ENCODE data around the gene PPP1R3G. TPM values are rescaled to one million over a fixed set of nuclear protein-coding genes. Genes with fewer than 3 reads are reported as not detected.

Gene PPP1R3G
- polyA plus RNA-seq, 1 donor (not counting 4 experiments of a cell fraction or from before 2014, with no cell fraction given) = 0.01 TPM

DNA sequence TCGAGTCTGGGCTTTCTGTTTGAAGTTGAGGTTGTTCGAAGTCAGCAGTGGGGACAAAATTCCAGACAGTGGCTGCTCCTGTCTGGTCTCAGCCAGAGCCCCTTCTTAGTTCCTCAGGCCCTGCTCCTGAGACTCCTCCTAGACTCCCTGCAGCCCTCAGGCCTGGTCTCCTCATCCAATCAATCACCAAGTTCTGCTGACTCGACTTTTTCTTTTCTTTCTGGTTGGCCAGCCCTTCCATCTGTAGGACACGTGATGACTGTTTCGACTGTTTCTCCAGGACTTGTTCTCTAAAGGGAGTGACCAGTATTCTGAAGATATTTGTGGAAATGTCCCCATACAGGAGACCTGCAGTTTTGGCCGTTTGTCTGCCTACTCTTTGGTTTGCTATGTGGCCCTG lies 19.5 kb downstream of the PPP1R3G start:
- H3K27me3 ChIP-seq (ENCODE audit: control insufficient read depth, extremely low read depth, insufficient read depth, low read length) = no peaks in the 10 kb centered on the region
- H4K20me1 ChIP-seq (ENCODE audit: control insufficient read depth, extremely low read depth, insufficient read depth, low read length) = no peaks in the 10 kb centered on the region
- H3K4me3 ChIP-seq (ENCODE audit: control insufficient read depth in 2 of 3, extremely low read depth in 1 of 3, insufficient read depth in 2 of 3, low read depth in 1 of 3, low read length in 3 of 3) = no peak overlapping the region
- FAIRE-seq (no peak), DNase-seq (ENCODE audit: low read depth, low spot score) (no peak)
- no peaks in the 10 kb centered on the region for H3K9me3 ChIP-seq (ENCODE audit: control insufficient read depth, low read depth, low read length)
- dilution Hi-C loops (cut with MboI; ENCODE audit: extremely low pct_ligation_motif_present, low sequenced_read_pairs) = no loop called here
- H3K9ac ChIP-seq (ENCODE audit: control insufficient read depth, extremely low read depth, insufficient read depth, low read length) = no peak overlapping the region
- no peaks in the 10 kb centered on the region for H3K9me1 ChIP-seq (ENCODE audit: control insufficient read depth, extremely low read depth, insufficient read depth, low read length)
- H3K36me3 ChIP-seq (ENCODE audit: control insufficient read depth in 2 of 2, extremely low read depth in 1 of 2, insufficient read depth in 2 of 2, low read length in 2 of 2) = no peaks in the 10 kb centered on the region
- no peak overlapping the region for H2AFZ ChIP-seq (ENCODE audit: control insufficient read depth, low read length)
- H3K79me2 ChIP-seq (ENCODE audit: control insufficient read depth, insufficient read depth, low read length) = no peaks in the 10 kb centered on the region
- no peak overlapping the region for H3K27ac ChIP-seq (ENCODE audit: control insufficient read depth, insufficient read depth, low read length)
- H3K4me1 ChIP-seq (ENCODE audit: control insufficient read depth, extremely low read depth, insufficient read depth, low read length) = no peaks in the 10 kb centered on the region
- H3K4me2 ChIP-seq (ENCODE audit: control insufficient read depth, extremely low read depth, insufficient read depth, low read depth, low read length) = no peak overlapping the region
- TF ChIP-seq, protein P1, sequence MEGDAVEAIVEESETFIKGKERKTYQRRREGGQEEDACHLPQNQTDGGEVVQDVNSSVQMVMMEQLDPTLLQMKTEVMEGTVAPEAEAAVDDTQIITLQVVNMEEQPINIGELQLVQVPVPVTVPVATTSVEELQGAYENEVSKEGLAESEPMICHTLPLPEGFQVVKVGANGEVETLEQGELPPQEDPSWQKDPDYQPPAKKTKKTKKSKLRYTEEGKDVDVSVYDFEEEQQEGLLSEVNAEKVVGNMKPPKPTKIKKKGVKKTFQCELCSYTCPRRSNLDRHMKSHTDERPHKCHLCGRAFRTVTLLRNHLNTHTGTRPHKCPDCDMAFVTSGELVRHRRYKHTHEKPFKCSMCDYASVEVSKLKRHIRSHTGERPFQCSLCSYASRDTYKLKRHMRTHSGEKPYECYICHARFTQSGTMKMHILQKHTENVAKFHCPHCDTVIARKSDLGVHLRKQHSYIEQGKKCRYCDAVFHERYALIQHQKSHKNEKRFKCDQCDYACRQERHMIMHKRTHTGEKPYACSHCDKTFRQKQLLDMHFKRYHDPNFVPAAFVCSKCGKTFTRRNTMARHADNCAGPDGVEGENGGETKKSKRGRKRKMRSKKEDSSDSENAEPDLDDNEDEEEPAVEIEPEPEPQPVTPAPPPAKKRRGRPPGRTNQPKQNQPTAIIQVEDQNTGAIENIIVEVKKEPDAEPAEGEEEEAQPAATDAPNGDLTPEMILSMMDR (optimal IDR thresholded peaks at IDR 0.05 in 1 of 3, IDR thresholded peaks at IDR 0.05 in 1 of 3, conservative IDR thresholded peaks at IDR 0.05 in 1 of 3; ENCODE audit: extremely low read depth in 1 of 3, insufficient read depth in 2 of 3, low read length in 3 of 3) = no peak
- TF ChIP-seq EZH2 (IDR thresholded peaks at IDR 0.05; ENCODE audit: low read length) = no peak

DNA sequence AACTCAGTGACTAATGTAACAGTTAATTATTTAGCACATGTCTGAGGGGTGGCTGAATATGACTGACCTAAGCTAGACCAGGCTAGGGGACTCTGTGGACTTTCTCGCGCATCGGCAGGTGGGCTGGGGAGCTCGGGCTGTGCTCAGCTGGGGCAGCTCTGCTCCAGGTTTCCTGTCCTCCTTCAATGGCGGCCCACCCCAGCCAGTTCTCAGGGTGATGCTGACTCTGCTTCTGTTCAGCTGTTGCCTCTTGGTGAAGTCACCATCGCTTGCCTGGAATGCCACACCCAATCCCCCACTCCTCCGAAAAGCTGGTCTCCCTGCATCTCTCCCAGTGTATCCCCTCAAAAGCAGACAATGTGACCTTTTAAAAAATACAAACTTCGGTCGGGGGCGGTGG lies 20.0 kb downstream of the PPP1R3G start:
- FAIRE-seq (no peak), DNase-seq (ENCODE audit: low read depth, low spot score) (no peak)
- Histone ChIP-seq H4K20me1 (ENCODE audit: control insufficient read depth, extremely low read depth, insufficient read depth, low read length) (no peaks in the 10 kb centered on the region), H3K27me3 (ENCODE audit: control insufficient read depth, extremely low read depth, insufficient read depth, low read length) (no peaks in the 10 kb centered on the region), H2AFZ (ENCODE audit: control insufficient read depth, low read length) (no peak overlapping the region), H3K9ac (ENCODE audit: control insufficient read depth, extremely low read depth, insufficient read depth, low read length) (no peak overlapping the region), H3K4me1 (ENCODE audit: control insufficient read depth, extremely low read depth, insufficient read depth, low read length) (no peaks in the 10 kb centered on the region), H3K36me3 (ENCODE audit: control insufficient read depth in 2 of 2, extremely low read depth in 1 of 2, insufficient read depth in 2 of 2, low read length in 2 of 2) (no peaks in the 10 kb centered on the region), H3K27ac (ENCODE audit: control insufficient read depth, insufficient read depth, low read length) (no peak overlapping the region), H3K79me2 (ENCODE audit: control insufficient read depth, insufficient read depth, low read length) (no peaks in the 10 kb centered on the region), H3K9me1 (ENCODE audit: control insufficient read depth, extremely low read depth, insufficient read depth, low read length) (no peaks in the 10 kb centered on the region), H3K4me3 (ENCODE audit: control insufficient read depth in 2 of 3, extremely low read depth in 1 of 3, insufficient read depth in 2 of 3, low read depth in 1 of 3, low read length in 3 of 3) (no peak overlapping the region), H3K9me3 (ENCODE audit: control insufficient read depth, low read depth, low read length) (no peaks in the 10 kb centered on the region), H3K4me2 (ENCODE audit: control insufficient read depth, extremely low read depth, insufficient read depth, low read depth, low read length) (no peak overlapping the region)
- no peak for TF ChIP-seq EZH2 (IDR thresholded peaks at IDR 0.05; ENCODE audit: low read length)
- TF ChIP-seq, protein P1 (optimal IDR thresholded peaks at IDR 0.05 in 1 of 3, IDR thresholded peaks at IDR 0.05 in 1 of 3, conservative IDR thresholded peaks at IDR 0.05 in 1 of 3; ENCODE audit: extremely low read depth in 1 of 3, insufficient read depth in 2 of 3, low read length in 3 of 3) = no peak
- dilution Hi-C loops (cut with MboI; ENCODE audit: extremely low pct_ligation_motif_present, low sequenced_read_pairs) = no loop called here

Data from keratinocyte (primary cell).